Right lobe of liver (tissue), 4 donors: ENCODE measurements around the gene REPIN1.

Source experiments
- CTCF ChIP-seq, 4 donors: fragments of 200-600 bp in 3 of 4; fragments of 450-650 bp in 1 of 4; IDR thresholded peaks; one replicate each; pipeline versions ENCODE4 v1.5.1 to v1.8.0; 2016 to 2022; ENCODE audit warnings: antibody characterized with exemption in 4 of 4, mild to moderate bottlenecking in 2 of 4
- POLR2A ChIP-seq: fragments of 450-650 bp; IDR thresholded peaks from one replicate; pipeline ENCODE4 v1.6.1; 2017; ENCODE audit warnings: antibody characterized with exemption, mild to moderate bottlenecking
- donor health status: DM: no; HTN: no; CAD: no.
- donor health status: DM: no; HTN: no; CAD: no.
- donor health status: DM: no; HTN: yes; CAD: no.

GRCh38 chr7:150408393-150409299 lies 40.0 kb downstream of the REPIN1 start:
- TF ChIP-seq POLR2A (no peak), CTCF (IDR thresholded peaks at IDR 0.05) (no peak)
